Loucy (cell line): ENCODE measurements around the gene SCYL3.

Experiments
- H2AFZ ChIP-seq: fragments of 200-600 bp; sonication (generic); 2 replicates; pipeline ENCODE4 v1.6.0; 2016; ENCODE audit warnings: antibody characterized with exemption, mild to moderate bottlenecking, low read length, moderate library complexity
- H3F3A ChIP-seq: fragments of 200-600 bp; 2 replicates; pipeline ENCODE4 v1.6.0; 2016; ENCODE audit warnings: antibody characterized with exemption, low read depth, mild to moderate bottlenecking
- H3K27me3 ChIP-seq: fragments of 200-600 bp; sonication (generic); 2 replicates; pipeline ENCODE4 v1.6.1; 2014; ENCODE audit warnings: low read length, mild to moderate bottlenecking; ENCODE audit not compliant: insufficient read depth, poor library complexity, severe bottlenecking
- H3K36me3 ChIP-seq: fragments of 200-600 bp; sonication (generic); 2 replicates; pipeline ENCODE4 v1.6.1; 2016; ENCODE audit warnings: low read length; ENCODE audit not compliant: insufficient read depth
- H3K4me1 ChIP-seq: fragments of 200-600 bp; sonication (generic); 2 replicates; pipeline ENCODE4 v1.5.1; 2014; ENCODE audit warnings: low read length, mild to moderate bottlenecking; ENCODE audit not compliant: insufficient read depth, poor library complexity, severe bottlenecking
- H3K4me2 ChIP-seq: fragments of 200-600 bp; sonication (generic); 2 replicates; pipeline ENCODE4 v1.6.0; 2014; ENCODE audit warnings: antibody characterized with exemption, low read length, low read depth, mild to moderate bottlenecking; ENCODE audit not compliant: poor library complexity, severe bottlenecking
- H3K4me3 ChIP-seq: fragments of 200-600 bp; sonication (generic); 2 replicates; pipeline ENCODE4 v1.5.1; 2014; ENCODE audit warnings: low read length, mild to moderate bottlenecking, mixed read lengths; ENCODE audit not compliant: poor library complexity, severe bottlenecking
- H3K79me2 ChIP-seq: fragments of 200-600 bp; sonication (generic); 2 replicates; pipeline ENCODE4 v1.6.1; 2014; ENCODE audit warnings: low read length; ENCODE audit not compliant: insufficient read depth
- H3K9ac ChIP-seq: fragments of 200-600 bp; sonication (generic); 2 replicates; pipeline ENCODE4 v1.6.0; 2014; ENCODE audit warnings: mild to moderate bottlenecking, low read depth, low read length, moderate library complexity; ENCODE audit not compliant: poor library complexity, severe bottlenecking
- H3K9me2 ChIP-seq: fragments of 200-600 bp; sonication (generic); replicated peaks from 2 replicates; pipeline ENCODE4 v1.6.1; 2016; ENCODE audit warnings: low read depth, low read length, mixed read lengths
- H3K9me3 ChIP-seq: fragments of 200-600 bp; sonication (generic); 2 replicates; pipeline ENCODE4 v1.6.1; 2014; ENCODE audit warnings: mild to moderate bottlenecking, antibody characterized with exemption, low read length, low read depth; ENCODE audit not compliant: insufficient read depth
- H4K20me1 ChIP-seq: fragments of 200-600 bp; sonication (generic); 2 replicates; pipeline ENCODE4 v1.6.0; 2014; ENCODE audit warnings: antibody characterized with exemption, low read length, mild to moderate bottlenecking; ENCODE audit not compliant: insufficient read depth, poor library complexity, severe bottlenecking
- CTCF ChIP-seq: fragments of 200-600 bp; sonication (generic); conservative IDR thresholded peaks from 2 replicates; pipeline ENCODE4 v1.5.1; 2014; ENCODE audit warnings: mild to moderate bottlenecking, antibody characterized with exemption, low read length
- EZH2phosphoT487 ChIP-seq: fragments of 200-600 bp; IDR thresholded peaks from 2 replicates; pipeline ENCODE4 v1.6.1; 2018; ENCODE audit warnings: antibody characterized with exemption, mild to moderate bottlenecking, moderate library complexity, borderline replicate concordance

The SCYL3 gene

GRCh38 chr1:169892176-169892926 is 1.3 kb downstream of the SCYL3 start:
- Histone ChIP-seq H3K9me2 (no peaks in the 10 kb centered on the region), H3K27me3 (peaks cover 4% of the 10 kb centered on the region), H3K4me3 (peak overlapping the region; percentile 91), H3F3A (peaks cover 11% of the 10 kb centered on the region; the same call in 1 of the 2 replicates), H3K79me2 (peaks cover 53% of the 10 kb centered on the region), H2AFZ (no peak overlapping the region), H4K20me1 (no peaks in the 10 kb centered on the region), H3K9me3 (no peaks in the 10 kb centered on the region), H3K4me2 (peak overlapping the region; percentile 97), H3K4me1 (peaks cover 58% of the 10 kb centered on the region), H3K36me3 (no peaks in the 10 kb centered on the region), H3K9ac (peak overlapping the region; percentile 99)
- TF ChIP-seq CTCF (no peak), EZH2phosphoT487 (no peak)

GRCh38 chr1:169891539-169891885 is 2.2 kb downstream of the SCYL3 start:
- peaks cover 4% of the 10 kb centered on the region for H3K27me3 ChIP-seq
- H3K9me2 ChIP-seq, result no peaks in the 10 kb centered on the region
- H3K4me2 ChIP-seq, result peak overlapping the region; percentile 97
- H3K4me1 ChIP-seq, result peaks cover 67% of the 10 kb centered on the region
- H4K20me1 ChIP-seq, result no peaks in the 10 kb centered on the region
- H3K79me2 ChIP-seq, result peaks cover 62% of the 10 kb centered on the region
- peak overlapping the region; percentile 91 for H3K4me3 ChIP-seq
- no peak overlapping the region for H2AFZ ChIP-seq
- no peak for TF ChIP-seq CTCF
- TF ChIP-seq EZH2phosphoT487, result no peak
- H3K9me3 ChIP-seq, result no peaks in the 10 kb centered on the region
- H3K9ac ChIP-seq, result peak overlapping the region; percentile 99
- H3F3A ChIP-seq, result peaks cover 11% of the 10 kb centered on the region; the same call in 1 of the 2 replicates
- H3K36me3 ChIP-seq, result peaks cover 3% of the 10 kb centered on the region; the same call in 1 of the 2 replicates

- peak overlapping the region; percentile 99 for H3K9ac ChIP-seq
- peak overlapping the region; percentile 97 for H3K4me2 ChIP-seq
- peaks cover 73% of the 10 kb centered on the region for H3K4me1 ChIP-seq
- H4K20me1 ChIP-seq, result no peaks in the 10 kb centered on the region
- H3K9me3 ChIP-seq, result no peaks in the 10 kb centered on the region
- peaks cover 11% of the 10 kb centered on the region; the same call in 1 of the 2 replicates for H3F3A ChIP-seq
- H3K9me2 ChIP-seq, result no peaks in the 10 kb centered on the region
- H3K27me3 ChIP-seq, result peaks cover 4% of the 10 kb centered on the region
- H2AFZ ChIP-seq, result no peak overlapping the region
- H3K79me2 ChIP-seq, result peaks cover 67% of the 10 kb centered on the region
- TF ChIP-seq CTCF, result no peak
- TF ChIP-seq EZH2phosphoT487, result no peak
- H3K36me3 ChIP-seq, result peaks cover 5% of the 10 kb centered on the region; the same call in 1 of the 2 replicates
- peak overlapping the region; percentile 91 for H3K4me3 ChIP-seq
Observed at GRCh38 chr1:169890761-169891538, 2.7 kb downstream of the SCYL3 start.
